Measurements from ENCODE around the gene ZNF692.
"Not testable (repeated sequence)": the region's sequence is repeated elsewhere in the genome, so short reads cannot be mapped to it uniquely, and the experiment has no call there.

DNA sequence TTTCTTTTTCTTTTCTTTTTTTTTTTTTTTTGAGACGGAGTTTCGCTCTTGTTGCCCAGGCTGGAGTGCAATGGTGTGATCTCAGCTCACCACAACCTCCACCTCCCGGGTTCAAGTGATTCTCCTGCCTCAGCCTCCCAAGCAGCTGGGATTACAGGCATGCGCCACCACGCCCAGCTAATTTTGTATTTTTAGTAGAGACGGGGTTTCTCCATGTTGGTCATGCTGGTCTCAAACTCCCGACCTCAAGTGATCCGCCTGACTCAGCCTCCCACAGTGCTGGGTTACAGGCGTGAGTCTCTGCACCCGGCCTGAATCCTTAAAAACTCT lies 31.0 kb upstream of the ZNF692 start:
- TF ChIP-seq, protein P1, sequence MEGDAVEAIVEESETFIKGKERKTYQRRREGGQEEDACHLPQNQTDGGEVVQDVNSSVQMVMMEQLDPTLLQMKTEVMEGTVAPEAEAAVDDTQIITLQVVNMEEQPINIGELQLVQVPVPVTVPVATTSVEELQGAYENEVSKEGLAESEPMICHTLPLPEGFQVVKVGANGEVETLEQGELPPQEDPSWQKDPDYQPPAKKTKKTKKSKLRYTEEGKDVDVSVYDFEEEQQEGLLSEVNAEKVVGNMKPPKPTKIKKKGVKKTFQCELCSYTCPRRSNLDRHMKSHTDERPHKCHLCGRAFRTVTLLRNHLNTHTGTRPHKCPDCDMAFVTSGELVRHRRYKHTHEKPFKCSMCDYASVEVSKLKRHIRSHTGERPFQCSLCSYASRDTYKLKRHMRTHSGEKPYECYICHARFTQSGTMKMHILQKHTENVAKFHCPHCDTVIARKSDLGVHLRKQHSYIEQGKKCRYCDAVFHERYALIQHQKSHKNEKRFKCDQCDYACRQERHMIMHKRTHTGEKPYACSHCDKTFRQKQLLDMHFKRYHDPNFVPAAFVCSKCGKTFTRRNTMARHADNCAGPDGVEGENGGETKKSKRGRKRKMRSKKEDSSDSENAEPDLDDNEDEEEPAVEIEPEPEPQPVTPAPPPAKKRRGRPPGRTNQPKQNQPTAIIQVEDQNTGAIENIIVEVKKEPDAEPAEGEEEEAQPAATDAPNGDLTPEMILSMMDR (IDR thresholded peaks at IDR 0.05; ENCODE audit: low read depth, low read length, poor library complexity, severe bottlenecking): not testable (repeated sequence)
- TF ChIP-seq EZH2phosphoT487 (IDR thresholded peaks at IDR 0.05; ENCODE audit: borderline replicate concordance, low read length): not testable (repeated sequence)

Measured in DOHH2 (cell line).